Stimulated activated CD4-positive, alpha-beta T cell treated with anti-CD3 and anti-CD28 coated beads, Interleukin-2, amount 100 ng/mL, for 48 hours (primary cell): ENCODE data around the gene LCK.

Source experiments
- DNase-seq, 2 donors: peaks; one replicate each; pipeline ENCODE4 v3.0.0-alpha.2; 2020

LCK gene

GRCh38 chr1:32329931-32330466 lies 78.9 kb downstream of the LCK start:
- no peak for DNase-seq

GRCh38 chr1:32330558-32331151 lies 79.6 kb downstream of the LCK start:
- DNase-seq: no peak

GRCh38 chr1:32331549-32331948 lies 80.5 kb downstream of the LCK start:
- no peak for DNase-seq

- DNase-seq: no peak
These were observed 81.4 kb downstream of the LCK start for GRCh38 chr1:32332290-32333079.

DNA sequence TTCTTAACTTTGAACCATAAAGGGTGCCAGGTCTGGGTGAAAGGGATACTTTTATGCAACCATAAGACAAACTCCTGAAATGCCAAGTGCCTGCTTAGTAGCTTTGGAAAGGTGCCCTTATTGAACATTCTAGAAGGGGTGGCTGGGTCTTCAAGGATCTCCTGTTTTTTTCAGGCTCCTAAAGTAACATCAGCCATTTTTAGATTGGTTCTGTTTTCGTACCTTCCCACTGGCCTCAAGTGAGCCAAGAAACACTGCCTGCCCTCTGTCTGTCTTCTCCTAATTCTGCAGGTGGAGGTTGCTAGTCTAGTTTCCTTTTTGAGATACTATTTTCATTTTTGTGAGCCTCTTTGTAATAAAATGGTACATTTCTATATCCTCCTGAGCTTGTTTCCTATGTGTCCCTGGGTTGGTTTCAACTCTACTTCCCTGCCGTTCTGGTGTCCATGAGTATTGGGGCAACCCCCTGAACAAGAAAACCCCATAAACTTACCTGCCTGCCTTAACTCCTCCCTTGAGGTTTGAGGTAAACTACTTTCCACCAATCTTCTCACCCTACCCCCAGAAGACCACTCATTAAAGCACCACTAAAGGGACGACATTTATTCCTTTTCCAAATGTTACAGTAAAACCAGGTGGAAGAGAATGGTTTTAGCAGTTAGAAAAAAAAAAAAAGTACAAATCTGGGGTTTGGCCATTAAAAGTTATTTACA lies 82.3 kb downstream of the LCK start:
- DNase-seq: no peak

- no peak for DNase-seq
These were observed 83.3 kb downstream of the LCK start for GRCh38 chr1:32334274-32334861.

DNA sequence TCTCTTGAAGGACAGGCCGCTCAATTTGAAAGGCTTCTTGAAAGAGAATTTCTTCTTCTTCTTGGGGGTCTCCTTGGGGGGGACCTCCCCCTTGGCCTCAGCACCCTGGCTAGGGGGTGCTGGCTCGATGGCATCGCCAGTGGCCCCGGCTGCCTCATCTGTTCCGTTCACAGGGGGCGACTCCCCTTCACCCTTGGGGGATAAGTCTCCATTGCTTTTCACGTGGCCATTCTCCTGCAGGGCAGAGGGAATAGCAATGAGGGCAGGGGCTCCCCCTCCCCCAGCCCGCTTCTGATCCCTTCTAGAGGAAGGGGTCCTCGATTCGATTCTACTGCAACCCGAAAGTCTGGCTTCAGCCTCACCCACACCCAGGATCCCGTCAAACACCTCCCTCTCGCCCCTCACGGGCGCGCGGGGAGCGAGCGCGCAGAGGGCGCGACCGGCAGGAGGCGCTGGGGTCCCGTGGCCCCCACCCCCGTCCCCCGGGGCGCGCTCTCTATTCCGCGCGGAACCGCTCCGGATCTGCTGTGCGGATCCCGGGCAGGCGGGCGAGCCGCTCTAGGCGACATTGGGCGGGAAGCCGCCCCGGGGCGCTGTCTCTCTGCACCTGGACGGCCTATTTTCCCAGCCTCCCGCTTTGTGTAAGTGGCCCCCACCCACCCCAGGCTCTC lies 83.9 kb downstream of the LCK start:
- DNase-seq: peak; percentile 44 to 56

DNA sequence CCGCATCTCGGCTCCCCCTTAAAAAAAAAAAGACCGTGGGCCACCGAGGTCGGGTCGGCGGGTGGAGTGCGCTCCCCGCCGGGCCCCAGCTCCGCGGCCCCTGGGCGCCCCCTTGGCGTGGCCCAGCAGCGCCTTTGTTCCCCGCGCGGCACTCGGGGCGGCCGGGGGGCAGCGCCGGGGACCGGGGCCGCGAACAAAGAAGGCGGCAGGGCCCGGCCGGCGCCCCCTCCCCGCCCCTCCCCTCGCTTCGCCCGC lies 84.4 kb downstream of the LCK start:
- DNase-seq: no peak
